Measurements from ENCODE around the gene ATP6V1E1.
"Not testable (repeated sequence)": the region's sequence is repeated elsewhere in the genome, so short reads cannot be mapped to it uniquely, and the experiment has no call there.

The ATP6V1E1 gene

DNA sequence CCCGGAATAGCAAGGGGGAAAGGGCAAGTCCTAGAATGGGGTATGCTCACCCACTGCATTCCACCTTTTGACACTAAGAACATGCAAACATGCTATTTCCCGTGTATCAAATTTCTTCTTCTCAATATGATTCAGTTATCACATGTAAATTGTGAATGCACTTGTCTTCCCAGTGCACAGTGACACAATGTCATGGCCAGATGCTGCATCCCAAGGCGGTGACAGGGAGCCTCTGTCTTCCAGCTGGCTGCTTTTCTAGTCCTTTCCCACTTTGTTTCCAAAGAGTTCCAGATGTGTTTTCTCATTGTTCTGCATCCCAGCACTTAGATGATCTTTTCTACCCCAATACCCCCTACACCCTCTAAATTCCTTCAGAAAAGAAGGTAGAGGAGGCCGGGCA is 52.9 kb downstream of the ATP6V1E1 start:
- Histone ChIP-seq H3K9me3 (ENCODE audit: control insufficient read depth in 1 of 2, low read length in 2 of 2) (no peaks in the 10 kb centered on the region), H3K4me3 (ENCODE audit: low read depth in 1 of 2, low read length in 2 of 2) (no peak overlapping the region), H3K4me1 (ENCODE audit: control insufficient read depth in 1 of 2, insufficient read depth in 2 of 2, low read length in 2 of 2) (peaks cover 0 to 5% of the 10 kb centered on the region in 2 donors), H3K27ac (ENCODE audit: low read depth, low read length) (no peak overlapping the region), H3K9ac (ENCODE audit: low read depth in 1 of 2, low read length in 2 of 2) (no peak overlapping the region), H3K36me3 (ENCODE audit: control insufficient read depth in 1 of 2, insufficient read depth in 2 of 2, low read length in 2 of 2) (no peaks in the 10 kb centered on the region), H3K27me3 (ENCODE audit: control insufficient read depth in 1 of 2, insufficient read depth in 2 of 2, low read length in 2 of 2) (no peaks in the 10 kb centered on the region)

DNA sequence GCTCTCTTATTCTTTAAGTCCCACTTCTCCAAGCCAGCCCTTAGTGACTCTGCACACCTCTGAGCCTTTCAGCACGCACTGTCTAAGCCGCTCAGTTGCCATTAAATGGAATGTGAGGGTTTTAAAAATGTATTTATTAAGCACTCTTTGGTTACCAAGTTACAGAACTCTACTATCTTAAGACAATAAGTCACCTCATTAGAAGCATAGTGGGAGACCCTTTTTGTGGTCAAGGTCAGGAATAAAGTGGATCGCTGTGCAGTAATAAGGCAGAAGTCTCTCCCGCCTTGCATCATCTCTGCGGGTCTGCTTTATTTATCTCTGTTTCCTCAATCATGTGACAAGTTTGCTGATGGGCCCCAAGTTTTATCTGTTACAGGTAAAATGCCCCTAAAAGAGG is 53.4 kb downstream of the ATP6V1E1 start:
- no peaks in the 10 kb centered on the region for H3K36me3 ChIP-seq (ENCODE audit: control insufficient read depth in 1 of 2, insufficient read depth in 2 of 2, low read length in 2 of 2)
- H3K4me1 ChIP-seq (ENCODE audit: control insufficient read depth in 1 of 2, insufficient read depth in 2 of 2, low read length in 2 of 2) = peaks cover 0 to 8% of the 10 kb centered on the region in 2 donors
- no peaks in the 10 kb centered on the region for H3K9me3 ChIP-seq (ENCODE audit: control insufficient read depth in 1 of 2, low read length in 2 of 2)
- no peaks in the 10 kb centered on the region for H3K27me3 ChIP-seq (ENCODE audit: control insufficient read depth in 1 of 2, insufficient read depth in 2 of 2, low read length in 2 of 2)
- no peak overlapping the region for H3K27ac ChIP-seq (ENCODE audit: low read depth, low read length)
- no peak overlapping the region for H3K4me3 ChIP-seq (ENCODE audit: low read depth in 1 of 2, low read length in 2 of 2)
- H3K9ac ChIP-seq (ENCODE audit: low read depth in 1 of 2, low read length in 2 of 2) = no peak overlapping the region

DNA sequence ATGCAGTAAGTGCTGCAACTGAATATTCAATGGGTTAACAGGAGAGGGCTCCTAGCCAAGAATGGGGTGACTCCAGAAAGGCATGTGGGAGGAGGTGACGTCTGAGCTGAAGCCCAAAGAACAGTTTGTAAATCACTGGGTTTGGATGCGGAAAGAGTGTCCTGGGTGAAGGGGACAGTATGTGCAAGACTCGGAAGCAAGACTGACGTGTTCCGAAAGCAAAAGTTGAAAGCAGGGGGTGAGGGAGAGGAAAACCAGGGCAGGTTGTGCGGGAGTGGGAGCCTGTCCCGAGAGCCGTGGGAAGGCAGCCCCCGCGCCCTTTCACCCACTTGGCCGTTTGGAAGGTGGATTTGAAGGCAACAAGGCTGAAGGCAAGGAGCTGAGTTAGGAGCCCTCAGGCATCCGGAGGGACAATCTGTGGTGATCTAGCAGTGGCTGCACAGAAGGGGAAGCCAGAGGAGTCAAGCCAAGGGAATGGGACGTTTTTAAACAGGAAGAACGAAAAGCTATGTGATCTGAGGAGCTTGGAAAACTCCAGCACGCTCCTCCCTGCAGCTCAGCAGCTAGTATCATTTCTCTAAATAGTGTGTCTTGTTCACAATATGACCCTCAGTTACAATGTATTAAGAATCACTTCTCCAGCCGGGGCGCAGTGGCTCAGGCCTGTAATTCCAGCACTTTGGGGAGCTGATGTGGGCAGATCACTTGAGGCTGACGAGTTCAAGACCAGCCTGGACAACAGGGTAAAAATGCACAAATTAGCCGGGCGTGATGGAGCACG is 57.5 kb downstream of the ATP6V1E1 start:
- Histone ChIP-seq H3K9ac (ENCODE audit: low read depth in 1 of 2, low read length in 2 of 2) (no peak overlapping the region), H3K9me3 (ENCODE audit: control insufficient read depth in 1 of 2, low read length in 2 of 2) (no peaks in the 10 kb centered on the region), H3K4me3 (ENCODE audit: low read depth in 1 of 2, low read length in 2 of 2) (peak overlapping the region; percentile 41 to 48), H3K36me3 (ENCODE audit: control insufficient read depth in 1 of 2, insufficient read depth in 2 of 2, low read length in 2 of 2) (no peaks in the 10 kb centered on the region), H3K4me1 (ENCODE audit: control insufficient read depth in 1 of 2, insufficient read depth in 2 of 2, low read length in 2 of 2) (peaks cover 0 to 13% of the 10 kb centered on the region in 2 donors), H3K27ac (ENCODE audit: low read depth, low read length) (peak overlapping the region; percentile 47), H3K27me3 (ENCODE audit: control insufficient read depth in 1 of 2, insufficient read depth in 2 of 2, low read length in 2 of 2) (no peaks in the 10 kb centered on the region)

DNA sequence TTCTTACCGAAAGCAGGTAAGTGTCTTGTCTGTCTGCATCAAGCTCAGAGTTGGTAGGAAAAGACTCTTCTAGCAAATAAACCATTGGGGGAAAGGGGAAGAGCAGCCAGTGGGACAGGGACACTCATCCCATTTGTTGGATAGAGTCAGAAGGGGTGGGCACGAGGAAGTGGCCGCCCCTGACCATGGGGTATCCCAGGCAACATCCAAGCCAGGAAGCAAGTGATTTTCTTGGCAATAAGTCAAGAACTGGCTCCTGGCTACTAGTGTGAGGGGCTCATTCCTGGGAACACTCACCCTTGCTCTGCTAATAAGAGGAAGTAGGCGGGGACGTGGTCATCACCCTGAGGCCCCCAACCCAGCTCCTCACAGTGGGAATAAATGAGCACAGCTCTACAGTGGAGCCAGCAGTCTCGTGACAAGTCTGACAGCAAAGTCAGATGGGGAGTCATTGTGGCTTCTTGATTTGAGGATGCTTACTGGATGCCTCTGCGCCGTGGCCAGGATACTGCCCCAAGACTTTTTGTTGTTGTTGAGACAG is 58.5 kb downstream of the ATP6V1E1 start:
- no peak overlapping the region for H3K9ac ChIP-seq (ENCODE audit: low read depth in 1 of 2, low read length in 2 of 2)

DNA sequence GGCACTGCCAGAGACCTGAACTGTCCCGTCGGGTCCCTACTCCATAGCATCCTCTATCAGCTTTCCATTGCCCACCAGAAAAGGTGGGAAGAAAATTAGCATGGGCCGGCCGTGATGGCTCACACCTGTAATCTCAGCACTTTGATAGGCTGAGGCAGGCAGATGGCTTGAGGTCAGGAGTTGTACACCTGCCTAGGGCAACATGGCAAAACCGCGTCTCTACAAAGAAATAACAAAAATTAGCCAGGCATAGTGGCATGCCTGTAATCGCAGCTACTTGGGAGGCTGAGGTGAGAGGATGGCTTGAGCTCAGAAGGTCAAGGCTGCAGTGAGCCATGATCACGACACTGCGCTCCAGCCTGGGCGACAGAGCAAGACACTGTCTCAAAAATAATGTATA is 61.8 kb downstream of the ATP6V1E1 start:
- H3K36me3 ChIP-seq (ENCODE audit: control insufficient read depth in 1 of 2, insufficient read depth in 2 of 2, low read length in 2 of 2) = no peaks in the 10 kb centered on the region
- no peaks in the 10 kb centered on the region for H3K27me3 ChIP-seq (ENCODE audit: control insufficient read depth in 1 of 2, insufficient read depth in 2 of 2, low read length in 2 of 2)
- H3K27ac ChIP-seq (ENCODE audit: low read depth, low read length) = no peak overlapping the region
- H3K4me3 ChIP-seq (ENCODE audit: low read depth in 1 of 2, low read length in 2 of 2) = no peak overlapping the region
- no peaks in the 10 kb centered on the region for H3K9me3 ChIP-seq (ENCODE audit: control insufficient read depth in 1 of 2, low read length in 2 of 2)
- H3K9ac ChIP-seq (ENCODE audit: low read depth in 1 of 2, low read length in 2 of 2) = no peak overlapping the region
- H3K4me1 ChIP-seq (ENCODE audit: control insufficient read depth in 1 of 2, insufficient read depth in 2 of 2, low read length in 2 of 2) = peaks cover 0 to 13% of the 10 kb centered on the region in 2 donors

More for the DNA sequence above, 58.5 kb downstream of the ATP6V1E1 start:
- Histone ChIP-seq H3K4me1 (ENCODE audit: control insufficient read depth in 1 of 2, insufficient read depth in 2 of 2, low read length in 2 of 2) (peaks cover 0 to 13% of the 10 kb centered on the region in 2 donors), H3K36me3 (ENCODE audit: control insufficient read depth in 1 of 2, insufficient read depth in 2 of 2, low read length in 2 of 2) (no peaks in the 10 kb centered on the region), H3K4me3 (ENCODE audit: low read depth in 1 of 2, low read length in 2 of 2) (peak overlapping the region in 1 of 2 donors; percentile 22), H3K27me3 (ENCODE audit: control insufficient read depth in 1 of 2, insufficient read depth in 2 of 2, low read length in 2 of 2) (no peaks in the 10 kb centered on the region), H3K27ac (ENCODE audit: low read depth, low read length) (no peak overlapping the region), H3K9me3 (ENCODE audit: control insufficient read depth in 1 of 2, low read length in 2 of 2) (no peaks in the 10 kb centered on the region)

- H3K9ac ChIP-seq (ENCODE audit: low read depth in 1 of 2, low read length in 2 of 2) = not testable (repeated sequence)
- H3K4me1 ChIP-seq (ENCODE audit: control insufficient read depth in 1 of 2, insufficient read depth in 2 of 2, low read length in 2 of 2) = peaks cover 0 to 11% of the 10 kb centered on the region in 2 donors
These were observed 62.4 kb downstream of the ATP6V1E1 start for GRCh38 chr22:17566016-17566687.

GRCh38 chr22:17563936-17564391 is 64.6 kb downstream of the ATP6V1E1 start:
- Histone ChIP-seq H3K4me1 (ENCODE audit: control insufficient read depth in 1 of 2, insufficient read depth in 2 of 2, low read length in 2 of 2) (no peaks in the 10 kb centered on the region), H3K27ac (ENCODE audit: low read depth, low read length) (no peak overlapping the region), H3K9me3 (ENCODE audit: control insufficient read depth in 1 of 2, low read length in 2 of 2) (no peaks in the 10 kb centered on the region), H3K4me3 (ENCODE audit: low read depth in 1 of 2, low read length in 2 of 2) (no peak overlapping the region), H3K9ac (ENCODE audit: low read depth in 1 of 2, low read length in 2 of 2) (no peak overlapping the region), H3K27me3 (ENCODE audit: control insufficient read depth in 1 of 2, insufficient read depth in 2 of 2, low read length in 2 of 2) (no peaks in the 10 kb centered on the region), H3K36me3 (ENCODE audit: control insufficient read depth in 1 of 2, insufficient read depth in 2 of 2, low read length in 2 of 2) (no peaks in the 10 kb centered on the region)

More at GRCh38 chr22:17566016-17566687, 62.4 kb downstream of the ATP6V1E1 start:
- not testable (repeated sequence) for H3K9me3 ChIP-seq (ENCODE audit: control insufficient read depth in 1 of 2, low read length in 2 of 2); H3K4me3 ChIP-seq (ENCODE audit: low read depth in 1 of 2, low read length in 2 of 2); H3K27ac ChIP-seq (ENCODE audit: low read depth, low read length); H3K27me3 ChIP-seq (ENCODE audit: control insufficient read depth in 1 of 2, insufficient read depth in 2 of 2, low read length in 2 of 2); H3K36me3 ChIP-seq (ENCODE audit: control insufficient read depth in 1 of 2, insufficient read depth in 2 of 2, low read length in 2 of 2)

DNA sequence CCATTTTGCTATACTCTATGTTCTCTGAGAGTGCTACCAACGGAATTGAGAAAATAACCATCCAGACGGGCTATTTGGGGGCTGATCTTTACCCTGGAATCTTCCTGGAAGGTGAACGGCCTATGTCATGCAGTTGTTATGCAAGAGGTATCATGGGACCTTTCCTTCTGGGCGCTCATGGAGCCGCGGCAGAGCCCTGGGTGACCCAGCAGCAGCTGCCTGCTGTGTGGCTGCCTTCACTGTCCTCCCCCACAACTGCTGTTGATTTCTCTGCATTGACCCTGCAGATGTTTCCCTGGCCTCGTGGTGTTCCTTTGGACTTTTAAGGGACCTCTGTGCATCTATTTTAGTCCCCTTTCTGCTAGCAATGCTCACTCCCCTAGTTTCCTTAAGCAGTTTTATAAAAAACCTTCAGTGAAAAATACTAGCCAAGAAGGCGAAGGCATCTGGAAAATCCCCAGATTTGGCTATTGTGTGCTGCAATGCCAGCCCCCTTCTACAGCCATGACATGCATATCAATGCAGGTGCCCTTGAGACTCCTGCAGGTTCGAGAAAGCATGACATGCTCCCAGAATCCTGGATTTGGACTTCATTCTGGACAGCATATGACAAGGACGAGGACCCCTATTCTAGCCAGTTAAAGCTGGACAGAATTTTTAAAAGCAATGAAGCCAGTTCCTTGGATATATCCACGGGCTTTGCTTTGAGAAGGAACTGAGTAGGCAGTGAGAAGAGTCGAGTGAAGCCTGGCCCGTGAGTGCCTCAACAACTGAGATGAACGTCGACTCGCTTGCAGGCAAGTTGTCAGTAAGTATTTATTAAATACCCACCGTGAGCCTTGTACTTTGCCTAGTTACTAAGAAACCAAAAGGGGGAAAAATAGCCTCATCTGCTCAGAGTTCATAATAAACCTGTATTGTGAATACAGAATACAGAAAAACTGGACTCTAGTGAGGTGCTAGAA is 65.4 kb downstream of the ATP6V1E1 start, which contains the start of gene SLC25A18:
SLC25A18 (plus strand) TSS at position 593 of the 965 bp plus-strand sequence. CDS start 16,447 bp downstream, outside the sequence.
- no peaks in the 10 kb centered on the region for H3K36me3 ChIP-seq (ENCODE audit: control insufficient read depth in 1 of 2, insufficient read depth in 2 of 2, low read length in 2 of 2)
- H3K9ac ChIP-seq (ENCODE audit: low read depth in 1 of 2, low read length in 2 of 2) = no peak within 1 kb of the TSS
- H3K27ac ChIP-seq (ENCODE audit: low read depth, low read length) = peak within 1 kb of the TSS; percentile 53
- no peak within 1 kb of the TSS for H3K4me3 ChIP-seq (ENCODE audit: low read depth in 1 of 2, low read length in 2 of 2)
- H3K4me1 ChIP-seq (ENCODE audit: control insufficient read depth in 1 of 2, insufficient read depth in 2 of 2, low read length in 2 of 2) = no peaks in the 10 kb centered on the region
- no peaks in the 10 kb centered on the region for H3K27me3 ChIP-seq (ENCODE audit: control insufficient read depth in 1 of 2, insufficient read depth in 2 of 2, low read length in 2 of 2)
- H3K9me3 ChIP-seq (ENCODE audit: control insufficient read depth in 1 of 2, low read length in 2 of 2) = no peaks in the 10 kb centered on the region

DNA sequence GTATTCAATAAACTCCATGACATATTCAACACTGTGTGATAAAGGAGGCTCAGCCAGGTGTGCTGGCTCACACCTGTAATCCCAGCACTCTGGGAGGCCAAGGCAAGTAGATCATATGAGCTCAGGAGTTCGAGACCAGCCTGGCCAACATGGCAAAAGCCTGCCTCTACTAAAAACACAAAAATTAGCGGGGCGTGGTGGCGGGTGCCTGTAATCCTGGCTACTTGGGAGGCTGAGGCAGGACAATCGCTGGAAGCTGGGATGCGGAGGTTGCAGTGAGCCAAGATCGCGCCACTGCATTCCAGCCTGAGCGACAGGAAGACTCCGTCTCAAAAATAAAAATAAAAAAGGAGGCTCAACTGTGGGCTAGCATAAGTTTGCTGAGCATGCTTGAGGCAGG is 69.4 kb downstream of the ATP6V1E1 start:
- Histone ChIP-seq H3K4me3 (ENCODE audit: low read depth in 1 of 2, low read length in 2 of 2) (no peak overlapping the region), H3K9ac (ENCODE audit: low read depth in 1 of 2, low read length in 2 of 2) (no peak overlapping the region), H3K36me3 (ENCODE audit: control insufficient read depth in 1 of 2, insufficient read depth in 2 of 2, low read length in 2 of 2) (no peaks in the 10 kb centered on the region), H3K9me3 (ENCODE audit: control insufficient read depth in 1 of 2, low read length in 2 of 2) (no peaks in the 10 kb centered on the region), H3K27ac (ENCODE audit: low read depth, low read length) (no peak overlapping the region), H3K27me3 (ENCODE audit: control insufficient read depth in 1 of 2, insufficient read depth in 2 of 2, low read length in 2 of 2) (no peaks in the 10 kb centered on the region), H3K4me1 (ENCODE audit: control insufficient read depth in 1 of 2, insufficient read depth in 2 of 2, low read length in 2 of 2) (no peaks in the 10 kb centered on the region)
